Renal pelvis (tissue), 4 donors: ENCODE results near the gene ESPNL. TPM values are rescaled to one million over a fixed set of nuclear protein-coding genes. Genes with fewer than 3 reads are reported as not detected.

ENCODE experiments used
- DNase-seq: peaks from one replicate; pipeline ENCODE4 v3.0.0-alpha.2; 2013
- polyA plus RNA-seq, 3 donors: library from polyadenylated mRNA; unstranded; fragments of 120-200 nt; gene quantifications; one replicate each; pipeline ENCODE4 v1.2.1, GENCODE V29; 2013; ENCODE audit not compliant: insufficient read length in 3 of 3

Gene ESPNL
- polyA plus RNA-seq, 3 donors: 0.44 to 5.1 (median 3.6) TPM

- no peak for DNase-seq
These were observed 1.0 kb upstream of the ESPNL start for GRCh38 chr2:238098901-238099713.

- DNase-seq: no peak
These were observed 459 bp upstream of the ESPNL start for GRCh38 chr2:238099714-238100048.

- DNase-seq: no peak
These were observed 956 bp downstream of the ESPNL start for GRCh38 chr2:238100821-238101771.

- DNase-seq: no peak
These were observed 2.0 kb downstream of the ESPNL start for GRCh38 chr2:238101891-238102841.

GRCh38 chr2:238102865-238103264 is 2.7 kb downstream of the ESPNL start:
- no peak for DNase-seq

GRCh38 chr2:238103465-238104225 is 3.5 kb downstream of the ESPNL start:
- DNase-seq: no peak

GRCh38 chr2:238104226-238104690 is 4.1 kb downstream of the ESPNL start:
- no peak for DNase-seq

GRCh38 chr2:238104691-238105371 is 4.7 kb downstream of the ESPNL start:
- DNase-seq: no peak

- DNase-seq: no peak
These were observed 5.6 kb downstream of the ESPNL start for GRCh38 chr2:238105506-238106338.

GRCh38 chr2:238106339-238106697 is 6.2 kb downstream of the ESPNL start:
- no peak for DNase-seq

- DNase-seq: no peak
These were observed 6.8 kb downstream of the ESPNL start for GRCh38 chr2:238106698-238107524.

- no peak for DNase-seq
These were observed 7.6 kb downstream of the ESPNL start for GRCh38 chr2:238107525-238108422.

- no peak for DNase-seq
These were observed 8.5 kb downstream of the ESPNL start for GRCh38 chr2:238108423-238109183.

- no peak for DNase-seq
These were observed 13.5 kb downstream of the ESPNL start for GRCh38 chr2:238113611-238114010.

GRCh38 chr2:238114331-238114841 is 14.2 kb downstream of the ESPNL start:
- no peak for DNase-seq
